AG04449 (cell line): ENCODE data around the gene CYP27C1.
"Not testable (repeated sequence)": the region's sequence is repeated elsewhere in the genome, so short reads cannot be mapped to it uniquely, and the experiment has no call there.

Experiments used
- CTCF ChIA-PET: fragments of 350-600 bp; formaldehyde crosslinking; extraction: SDS; loops from one replicate; lab custom pipeline; 2021; ENCODE audit warnings: antibody characterized with exemption; lab: Yijun Ruan, JAX
- POLR2A ChIA-PET: fragments of 400-600, 350-600 bp; formaldehyde crosslinking; extraction: SDS; loops from one replicate; lab custom pipeline; 2020; ENCODE audit warnings: antibody characterized with exemption, inconsistent platforms; lab: Yijun Ruan, JAX
- DNase-seq: peaks from one replicate; pipeline ENCODE4 v3.0.0-alpha.2; 2010; ENCODE audit warnings: low read depth, low spot score
- H3K4me3 ChIP-seq: 2 replicates; pipeline ENCODE4 v1.5.1; 2011; ENCODE audit warnings: low read depth, mild to moderate bottlenecking, control low read depth, low read length
- TF ChIP-seq, protein P1 (sequence below): IDR thresholded peaks from one replicate; pipeline ENCODE4 v1.5.1; 2011; ENCODE audit warnings: mild to moderate bottlenecking, moderate library complexity, low read length, control low read depth, inconsistent platforms; ENCODE audit not compliant: insufficient read depth; ENCODE audit errors: missing control alignments

CYP27C1 gene

DNA sequence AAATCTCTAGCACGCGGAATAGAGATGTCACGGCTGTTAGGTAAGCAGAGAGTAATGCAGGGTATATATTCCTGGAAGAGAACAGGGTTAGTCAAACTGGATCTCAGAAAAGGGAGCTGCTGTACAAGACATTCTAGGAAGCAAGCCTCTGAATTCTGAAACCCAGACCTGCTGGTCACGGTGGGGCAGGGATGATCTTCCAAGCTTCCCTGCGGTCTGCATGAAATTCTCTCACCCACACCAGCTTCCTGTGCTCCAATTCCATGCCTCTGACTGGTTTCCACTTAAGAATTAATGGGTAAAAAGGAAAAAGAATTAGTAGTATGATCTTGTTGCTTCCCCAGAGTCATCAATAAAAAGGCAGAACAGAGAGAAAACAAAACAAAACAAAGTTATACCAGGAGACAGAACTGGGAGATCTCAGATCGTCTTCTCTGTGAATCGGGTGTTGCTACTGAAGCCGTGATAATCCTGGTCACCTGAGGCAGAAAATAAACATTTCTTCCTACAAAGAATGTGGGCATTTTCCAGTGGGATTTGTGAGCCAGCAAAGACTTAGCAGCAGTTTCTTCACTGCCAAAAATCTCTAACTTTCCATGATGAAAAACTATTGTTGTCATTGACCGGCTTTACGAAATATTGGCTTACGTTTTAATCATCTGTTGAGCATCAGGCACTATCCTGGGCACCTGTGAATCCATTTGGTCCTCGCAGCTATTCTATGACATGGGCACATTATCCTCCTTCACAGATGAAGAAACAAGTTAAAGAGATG lies 5.3 kb upstream of the CYP27C1 start:
- TF ChIP-seq, protein P1, sequence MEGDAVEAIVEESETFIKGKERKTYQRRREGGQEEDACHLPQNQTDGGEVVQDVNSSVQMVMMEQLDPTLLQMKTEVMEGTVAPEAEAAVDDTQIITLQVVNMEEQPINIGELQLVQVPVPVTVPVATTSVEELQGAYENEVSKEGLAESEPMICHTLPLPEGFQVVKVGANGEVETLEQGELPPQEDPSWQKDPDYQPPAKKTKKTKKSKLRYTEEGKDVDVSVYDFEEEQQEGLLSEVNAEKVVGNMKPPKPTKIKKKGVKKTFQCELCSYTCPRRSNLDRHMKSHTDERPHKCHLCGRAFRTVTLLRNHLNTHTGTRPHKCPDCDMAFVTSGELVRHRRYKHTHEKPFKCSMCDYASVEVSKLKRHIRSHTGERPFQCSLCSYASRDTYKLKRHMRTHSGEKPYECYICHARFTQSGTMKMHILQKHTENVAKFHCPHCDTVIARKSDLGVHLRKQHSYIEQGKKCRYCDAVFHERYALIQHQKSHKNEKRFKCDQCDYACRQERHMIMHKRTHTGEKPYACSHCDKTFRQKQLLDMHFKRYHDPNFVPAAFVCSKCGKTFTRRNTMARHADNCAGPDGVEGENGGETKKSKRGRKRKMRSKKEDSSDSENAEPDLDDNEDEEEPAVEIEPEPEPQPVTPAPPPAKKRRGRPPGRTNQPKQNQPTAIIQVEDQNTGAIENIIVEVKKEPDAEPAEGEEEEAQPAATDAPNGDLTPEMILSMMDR = no peak
- ChIA-PET POLR2A (no interaction called here), CTCF (interaction anchor here (1.1 kb wide), 1 partner anchor 28 kb away, joined by 3 read pairs; no protein-coding TSS in a partner anchor)
- H3K4me3 ChIP-seq = no peak overlapping the region
- peak; percentile 54 for DNase-seq

DNA sequence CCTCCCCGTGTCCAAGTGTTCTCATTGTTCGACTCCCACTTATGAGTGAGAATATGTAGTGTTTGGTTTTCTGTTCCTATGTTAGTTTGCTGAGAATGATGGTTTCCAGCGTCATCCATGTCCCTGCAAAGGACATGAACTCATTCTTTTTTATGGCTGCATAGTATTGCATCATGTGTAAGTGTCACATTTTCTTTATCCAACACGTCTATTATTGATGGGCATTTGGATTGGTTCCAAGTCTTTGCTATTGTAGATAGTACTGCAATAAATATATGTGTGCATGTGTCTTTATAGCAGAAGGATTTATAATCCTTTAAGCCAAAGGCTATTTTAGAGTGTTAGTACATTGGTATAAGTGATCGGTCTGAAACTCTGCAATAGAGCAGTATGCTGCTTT lies 4.0 kb upstream of the CYP27C1 start:
- DNase-seq, H3K4me3 ChIP-seq, CTCF ChIA-PET, POLR2A ChIA-PET: not testable (repeated sequence)

DNA sequence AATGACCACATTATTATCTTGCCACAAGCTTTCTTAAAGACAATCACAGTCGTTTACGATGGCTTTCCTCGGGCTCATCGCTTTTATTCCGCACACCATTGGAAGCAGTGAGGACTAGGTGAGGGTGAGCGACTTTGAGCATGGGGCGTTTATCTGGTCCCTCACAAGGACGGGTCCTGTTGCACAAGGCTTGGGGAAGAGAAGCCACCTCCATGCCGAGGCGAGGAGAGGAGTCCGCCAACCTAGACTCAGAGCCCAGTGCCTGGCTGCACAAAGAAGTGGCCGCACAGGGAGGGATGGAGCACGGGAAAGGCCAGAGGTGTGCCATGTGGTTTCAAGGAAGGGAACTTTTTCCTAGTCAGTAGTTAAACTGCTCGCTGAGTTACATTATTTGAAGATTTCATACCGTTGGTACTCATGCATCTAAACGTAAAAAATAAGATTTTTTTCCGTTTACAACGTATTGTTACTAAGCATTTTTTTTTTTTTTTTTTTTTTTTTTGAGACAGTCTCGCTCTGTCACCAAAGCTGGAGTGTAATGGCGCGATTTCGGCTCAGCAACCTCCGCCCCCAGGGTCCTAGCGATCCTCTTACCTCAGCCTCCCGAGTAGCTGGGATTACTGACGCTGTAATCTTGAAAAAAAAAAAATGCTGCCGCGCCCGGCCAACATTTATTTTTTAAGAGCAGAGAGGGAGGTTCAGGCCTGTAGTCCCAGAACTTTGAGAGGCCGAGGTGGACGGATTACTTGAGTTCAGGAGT lies 849 bp upstream of the CYP27C1 start:
- TF ChIP-seq, protein P1 = no peak
- DNase-seq = no peak
- H3K4me3 ChIP-seq = peak overlapping the region; percentile 19; the same call in 1 of the 2 replicates
- ChIA-PET POLR2A (no interaction called here), CTCF (no interaction called here)

DNA sequence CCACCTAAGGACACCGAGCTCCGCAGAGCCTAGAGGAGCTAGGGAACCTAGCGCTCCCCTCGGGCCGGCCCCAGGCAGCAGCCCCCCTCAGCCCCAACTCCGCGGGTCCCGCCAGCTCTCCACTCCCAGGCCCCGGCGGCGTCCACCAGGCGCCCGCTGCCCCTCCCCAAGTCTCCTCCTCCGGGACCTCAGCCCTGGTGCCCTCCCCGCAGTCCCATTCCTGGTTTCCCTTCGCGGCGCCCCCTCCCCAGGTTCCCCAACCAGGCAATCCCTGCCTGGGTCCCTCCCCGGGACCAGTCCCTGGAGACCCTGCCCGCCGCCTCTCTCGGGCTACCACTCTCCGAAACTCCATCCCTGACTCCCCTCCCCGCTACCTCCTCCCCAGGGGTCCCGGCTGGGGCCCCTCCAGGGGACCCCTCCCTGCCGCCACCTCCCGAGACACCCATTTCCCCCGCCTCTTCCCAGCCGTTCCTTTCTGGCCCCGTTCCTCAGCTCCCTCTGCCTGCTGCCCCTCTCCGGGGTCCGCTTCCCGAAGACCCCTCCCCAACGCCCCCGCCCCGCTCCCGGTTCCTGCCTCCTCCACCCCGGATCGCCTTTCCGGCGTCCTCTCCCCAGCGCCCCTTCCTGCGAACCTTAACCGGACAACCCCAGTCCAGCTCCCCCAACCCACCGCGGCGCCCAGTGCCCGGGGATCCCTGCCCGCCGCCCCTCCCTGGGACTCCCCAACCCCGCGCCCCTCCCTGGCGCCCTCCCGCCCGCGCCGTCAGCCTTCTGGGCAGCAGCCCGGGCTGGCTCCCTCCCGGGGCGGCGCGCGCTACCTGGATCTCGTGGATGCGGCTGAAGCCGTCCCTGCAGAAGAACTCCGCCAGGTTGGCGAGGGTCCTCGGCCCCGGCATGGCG lies 678 bp downstream of the CYP27C1 start:
- ChIA-PET POLR2A (interaction anchor here (0.7 kb wide), 1 partner anchor 46 kb away, joined by 4 read pairs; no protein-coding TSS in a partner anchor), CTCF (interaction anchor here (0.9 kb wide), 1 partner anchor 22 kb away, joined by 3 read pairs; no protein-coding TSS in a partner anchor)
- peak overlapping the region; percentile 64 for H3K4me3 ChIP-seq
- TF ChIP-seq, protein P1 = no peak
- no peak for DNase-seq

DNA sequence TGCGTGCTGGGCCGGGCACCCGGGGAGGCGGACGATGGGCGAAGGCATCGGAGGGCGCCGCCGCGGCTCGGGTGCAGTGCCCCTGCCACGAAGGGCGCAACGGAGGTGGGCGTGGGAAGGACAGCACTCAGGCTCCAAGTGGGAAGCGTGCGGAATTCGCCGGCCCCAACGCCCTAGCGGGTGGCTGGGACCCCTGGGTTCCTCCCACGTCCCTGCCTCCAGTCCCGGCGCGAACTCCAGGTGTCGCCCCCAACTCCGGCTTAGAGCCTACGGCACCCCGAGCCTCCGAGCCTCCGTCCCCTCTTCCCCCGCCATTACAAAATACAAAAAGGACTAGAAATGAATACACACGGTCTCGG lies 1.3 kb downstream of the CYP27C1 start:
- no peak for DNase-seq
- ChIA-PET CTCF (interaction anchor here (0.9 kb wide), 1 partner anchor 21 kb away, joined by 3 read pairs; no protein-coding TSS in a partner anchor), POLR2A (interaction anchor here (0.7 kb wide), 1 partner anchor 46 kb away, joined by 4 read pairs; no protein-coding TSS in a partner anchor)
- TF ChIP-seq, protein P1 = no peak
- H3K4me3 ChIP-seq = peak overlapping the region; percentile 64

DNA sequence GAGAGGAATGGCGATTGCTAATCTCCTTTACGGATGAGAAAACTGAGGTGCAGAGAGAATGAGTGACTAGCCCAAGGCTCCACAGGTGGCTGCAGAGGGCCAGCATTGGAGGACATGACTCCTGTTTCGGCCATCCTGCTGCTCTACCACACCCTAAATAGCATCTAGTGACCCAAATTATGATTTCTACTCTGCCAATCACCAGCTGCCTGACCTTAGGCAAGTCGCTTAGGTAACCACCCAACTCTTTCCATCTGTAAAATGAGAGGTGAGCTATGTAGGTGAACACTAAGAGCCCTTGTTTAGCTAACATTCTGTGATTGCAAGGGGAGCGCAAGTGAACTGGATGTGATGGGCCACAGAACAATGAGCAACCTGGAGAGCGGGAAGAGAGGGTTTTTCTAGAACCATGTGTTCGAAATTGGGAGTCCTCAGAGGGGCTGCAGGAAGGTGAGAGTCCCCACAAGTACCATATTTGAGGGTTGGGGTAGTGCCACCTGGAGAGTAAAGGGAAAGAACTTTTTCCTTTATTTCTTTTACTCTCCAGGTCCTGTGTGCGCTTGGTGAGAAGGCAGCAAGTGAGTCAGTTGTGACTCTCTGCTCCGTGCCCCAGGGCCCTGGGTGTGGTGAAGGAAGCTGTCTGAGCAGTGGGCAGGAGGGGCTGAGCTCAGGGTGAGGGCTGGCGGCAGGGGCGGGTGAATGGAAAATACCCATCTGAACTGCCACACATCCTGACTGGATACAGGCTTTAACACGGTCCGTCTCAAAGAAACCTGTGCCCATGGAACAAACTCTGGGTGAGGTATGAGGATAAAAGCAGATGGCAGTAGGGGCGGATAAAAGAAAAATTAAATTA lies 2.4 kb downstream of the CYP27C1 start:
- ChIA-PET POLR2A (no interaction called here), CTCF (interaction anchor here (1.1 to 2.2 kb wide), 3 partner anchors 19 to 44 kb away, joined by 3 to 7 read pairs (median 3); no protein-coding TSS in a partner anchor)
- TF ChIP-seq, protein P1 = no peak
- no peak overlapping the region for H3K4me3 ChIP-seq
- no peak for DNase-seq
